ACHN (cell line): ENCODE measurements around the gene SOX21.
"Not testable (repeated sequence)": the region's sequence is repeated elsewhere in the genome, so short reads cannot be mapped to it uniquely, and the experiment has no call there.

Experiments used
- DNase-seq: peaks from one replicate; pipeline ENCODE4 v3.0.0-alpha.2; 2015
- in situ Hi-C: cut with HindIII; loops from 2 replicates; pipeline ENCODE4 v1.10.0; 2017; ENCODE audit warnings: low sequenced_read_pairs, low pct_ligation_motif_present, low pct_unique_long_range_greater_than_20kb

The SOX21 gene

GRCh38 chr13:94712287-94712811 lies at the start of gene SOX21:
Gene SOX21, minus strand, starts transcription at chr13:94712545. Its CDS starts 496 bp downstream, at chr13:94712049.
- DNase-seq: no peak
- in situ Hi-C loops: no loop called here

DNA sequence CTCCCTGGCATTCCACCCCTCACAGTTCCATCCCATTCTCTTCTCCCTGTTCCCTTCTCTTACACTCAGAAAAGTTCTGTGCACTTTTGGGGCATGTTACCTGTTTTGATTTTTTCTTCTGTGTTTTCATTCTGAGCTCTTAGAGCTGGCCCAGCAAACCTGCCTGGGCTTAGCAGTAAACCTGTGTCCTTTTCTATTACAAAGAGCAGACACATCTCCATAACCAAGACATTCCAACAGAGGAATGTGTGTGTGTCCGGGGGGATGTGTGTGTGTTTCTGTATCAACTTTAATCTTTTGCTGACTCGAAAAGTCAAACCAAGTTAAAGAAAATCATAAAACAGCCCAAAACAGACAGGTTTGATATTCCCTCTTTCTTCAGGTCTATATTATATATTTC lies 49.1 kb upstream of the SOX21 start:
- in situ Hi-C loops: no loop called here
- no peak for DNase-seq

DNA sequence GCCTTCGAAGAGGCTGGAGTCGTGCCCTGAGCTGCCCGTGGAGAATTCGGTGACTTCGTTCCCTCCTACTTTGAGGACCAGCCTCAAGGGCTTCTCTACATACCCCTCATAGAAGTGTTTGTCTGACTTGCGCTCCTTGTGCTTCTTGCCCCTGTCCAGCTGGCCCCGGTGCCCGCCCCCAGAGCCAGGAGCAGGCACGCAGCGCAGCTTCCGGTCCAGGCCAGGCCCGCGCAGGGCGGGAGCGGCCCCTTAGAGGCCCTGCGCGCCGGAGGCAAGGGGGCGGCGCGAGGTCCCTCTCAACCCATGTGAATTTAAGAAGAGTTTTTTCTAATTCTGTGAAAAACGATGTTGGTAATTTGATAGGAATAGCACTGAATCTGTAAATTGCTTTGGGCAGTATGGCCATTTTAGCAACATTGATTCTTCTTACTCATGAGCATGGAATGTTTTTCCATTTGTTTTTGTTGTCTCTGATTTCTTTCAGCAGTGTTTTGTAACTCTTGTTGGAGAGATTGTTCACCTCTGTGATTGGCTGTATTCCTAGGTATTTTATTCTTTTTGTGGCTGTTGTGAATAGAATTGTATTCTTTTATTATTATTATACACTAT lies 46.9 kb upstream of the SOX21 start:
- in situ Hi-C loops: no loop called here
- DNase-seq: no peak

DNA sequence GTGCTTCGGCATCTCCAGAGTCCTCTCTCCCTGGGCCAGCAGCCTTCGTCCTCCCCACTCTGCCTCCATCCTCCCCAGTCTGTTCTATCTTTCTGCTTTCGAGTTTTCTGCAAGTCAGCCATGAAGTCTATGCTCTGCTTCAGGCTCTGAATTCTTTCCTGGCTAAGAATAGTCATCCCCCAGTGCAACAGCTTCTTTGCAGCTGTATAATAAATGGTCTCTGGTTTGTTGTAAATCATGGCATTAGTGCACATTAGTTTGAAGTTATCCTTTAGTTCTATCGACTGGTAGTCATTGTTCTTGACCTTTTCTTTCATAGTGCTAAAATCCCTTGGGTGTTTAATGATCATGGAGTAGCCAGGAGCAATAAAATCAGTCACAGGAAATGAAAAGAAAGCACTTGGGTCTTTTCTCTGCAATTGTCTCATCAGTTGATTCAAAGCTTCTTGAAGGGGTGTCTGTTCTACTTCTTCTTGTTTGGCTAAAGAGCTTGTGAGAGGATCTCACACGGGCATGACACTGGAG lies 46.2 kb upstream of the SOX21 start:
- in situ Hi-C loops: no loop called here
- no peak for DNase-seq

GRCh38 chr13:94753327-94753726 lies 41.0 kb upstream of the SOX21 start:
- no peak for DNase-seq
- in situ Hi-C loops: no loop called here

DNA sequence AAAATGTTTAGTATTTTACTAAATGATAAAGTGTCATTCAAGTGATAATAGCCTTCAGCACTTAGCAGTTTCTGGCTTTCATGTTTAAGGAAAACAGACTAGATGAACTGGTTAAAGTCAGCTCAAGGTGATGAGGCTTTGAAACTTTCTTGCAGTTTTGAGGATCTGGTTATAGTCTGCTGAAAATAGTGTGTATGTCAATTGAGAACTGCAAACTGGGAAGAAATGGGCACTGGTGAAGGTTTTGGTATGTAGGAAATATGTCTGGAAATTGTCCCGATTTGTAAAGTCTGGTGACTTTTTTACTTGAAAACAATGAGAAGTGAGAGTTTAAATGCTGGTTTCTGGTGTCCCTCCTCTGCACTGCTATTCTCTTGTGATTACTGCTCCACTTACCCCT lies 36.8 kb upstream of the SOX21 start:
- no peak for DNase-seq
- in situ Hi-C loops: no loop called here

GRCh38 chr13:94739235-94739634 lies 26.9 kb upstream of the SOX21 start:
- no peak for DNase-seq
- in situ Hi-C loops: no loop called here

DNA sequence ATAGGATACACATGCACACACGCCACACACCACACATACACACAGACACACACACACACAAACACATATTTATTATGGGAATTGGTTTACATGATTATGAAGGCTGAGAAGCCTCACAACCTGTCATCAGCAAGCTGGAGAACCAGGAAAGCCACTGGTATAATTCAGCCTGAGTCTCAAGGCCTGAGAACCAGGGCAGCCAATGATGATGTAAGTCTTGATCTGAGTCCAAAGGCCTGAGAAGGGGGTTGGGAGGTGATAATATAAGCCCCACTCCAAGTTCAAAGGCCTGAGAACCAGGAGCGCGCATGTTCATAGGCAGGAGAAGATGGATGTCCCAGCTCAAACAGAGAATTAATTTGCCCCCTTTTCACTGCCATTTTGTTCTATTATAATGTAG lies 18.7 kb upstream of the SOX21 start:
- DNase-seq: no peak
- in situ Hi-C loops: no loop called here

DNA sequence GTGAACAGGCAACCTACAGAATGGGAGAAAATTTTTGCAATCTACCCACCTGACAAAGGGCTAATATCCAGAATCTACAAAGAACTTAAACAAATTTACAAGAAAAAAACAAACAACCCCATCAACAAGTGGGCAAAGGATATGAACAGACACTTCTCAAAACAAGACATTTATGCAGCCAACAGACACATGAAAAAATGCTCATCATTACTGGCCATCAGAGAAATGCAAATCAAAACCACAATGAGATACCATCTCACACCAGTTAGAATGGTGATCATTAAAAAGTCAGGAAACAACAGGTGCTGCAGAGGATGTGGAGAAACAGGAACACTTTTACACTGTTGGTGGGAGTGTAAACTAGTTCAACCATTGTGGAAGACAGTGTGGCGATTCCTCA lies 17.6 kb upstream of the SOX21 start:
- DNase-seq, in situ Hi-C loops: not testable (repeated sequence)

- no peak for DNase-seq
- in situ Hi-C loops: no loop called here
Measured at GRCh38 chr13:94726425-94726824, 14.1 kb upstream of the SOX21 start.

DNA sequence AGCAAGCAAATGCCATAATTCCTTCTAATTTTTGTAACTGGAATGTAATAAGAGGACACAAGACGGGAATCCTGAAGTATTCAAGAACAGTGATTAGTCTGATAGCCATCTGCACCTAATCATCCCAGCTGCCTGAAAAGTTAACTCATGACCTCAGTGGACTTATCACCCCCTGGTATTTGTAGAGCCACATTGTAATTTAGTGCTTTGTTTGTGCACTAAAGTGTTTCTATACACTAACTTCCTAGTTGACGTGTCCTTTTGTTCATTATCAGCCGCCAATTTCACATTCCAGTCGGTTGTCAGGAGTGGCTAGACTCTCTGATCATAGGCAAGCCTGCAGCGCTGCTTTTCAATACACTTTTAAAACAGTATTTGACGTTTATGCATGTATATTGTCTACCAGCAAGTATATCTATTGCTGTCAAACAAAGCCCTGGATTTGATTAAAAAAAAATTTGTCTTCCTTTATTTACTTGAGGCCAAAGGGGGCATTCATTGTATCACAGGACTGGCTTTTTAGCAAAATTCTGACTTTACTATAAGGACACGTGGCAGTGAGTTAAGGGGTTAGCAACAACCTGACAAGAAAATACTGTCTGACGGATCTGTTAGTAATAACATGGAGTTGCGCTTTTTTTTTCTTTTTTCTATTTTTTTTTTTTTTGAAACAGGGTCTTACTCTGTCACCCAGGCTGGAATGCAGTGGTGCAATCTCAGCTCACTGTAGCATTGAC lies 10.4 kb upstream of the SOX21 start:
- in situ Hi-C loops: no loop called here
- DNase-seq: no peak

GRCh38 chr13:94718697-94719096 lies 6.4 kb upstream of the SOX21 start:
- DNase-seq, in situ Hi-C loops: not testable (repeated sequence)

DNA sequence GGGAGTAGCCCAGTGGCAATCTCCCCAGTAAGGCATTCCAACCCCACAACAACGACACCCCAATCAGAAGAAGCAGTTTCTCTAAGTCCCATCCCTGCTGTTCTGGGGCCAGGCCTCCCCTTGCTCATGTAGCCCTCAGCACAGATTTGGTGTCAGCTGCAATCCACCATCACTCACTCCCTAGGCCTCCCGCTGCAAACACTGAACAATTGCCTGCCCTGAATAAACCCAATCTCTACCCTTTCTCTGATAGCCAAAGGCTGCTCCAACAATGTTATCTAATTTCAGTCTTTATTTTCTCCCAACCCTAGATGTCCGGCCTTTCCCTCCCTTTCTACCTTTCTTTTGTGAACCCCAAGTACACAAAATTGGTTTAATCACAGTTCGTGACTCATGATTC lies 5.6 kb upstream of the SOX21 start:
- in situ Hi-C loops: no loop called here
- DNase-seq: no peak

DNA sequence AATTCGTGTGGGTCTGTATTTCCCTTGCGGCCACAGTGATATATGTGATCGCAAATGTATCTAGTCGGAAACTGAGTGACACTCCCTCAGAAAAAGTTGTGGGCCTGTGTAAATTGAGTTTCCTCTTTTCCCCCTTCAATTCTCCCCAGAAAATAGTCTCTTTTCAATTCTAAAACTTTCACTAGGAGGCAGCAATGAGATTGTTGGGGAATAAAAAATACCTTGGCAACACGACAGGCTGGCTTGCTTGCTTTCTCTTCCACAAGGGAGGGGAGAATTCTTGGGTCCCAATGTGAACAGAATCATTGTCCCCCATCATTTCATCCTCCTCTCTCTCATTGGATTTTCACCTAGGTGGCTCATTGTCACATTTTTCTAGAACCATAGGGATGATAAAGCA lies 3.7 kb upstream of the SOX21 start:
- no peak for DNase-seq
- in situ Hi-C loops: no loop called here

GRCh38 chr13:94713561-94714182 lies 1.3 kb upstream of the SOX21 start:
- in situ Hi-C loops: no loop called here
- no peak for DNase-seq

GRCh38 chr13:94712812-94713560 lies 641 bp upstream of the SOX21 start:
- in situ Hi-C loops: no loop called here
- peak; percentile 45 for DNase-seq

DNA sequence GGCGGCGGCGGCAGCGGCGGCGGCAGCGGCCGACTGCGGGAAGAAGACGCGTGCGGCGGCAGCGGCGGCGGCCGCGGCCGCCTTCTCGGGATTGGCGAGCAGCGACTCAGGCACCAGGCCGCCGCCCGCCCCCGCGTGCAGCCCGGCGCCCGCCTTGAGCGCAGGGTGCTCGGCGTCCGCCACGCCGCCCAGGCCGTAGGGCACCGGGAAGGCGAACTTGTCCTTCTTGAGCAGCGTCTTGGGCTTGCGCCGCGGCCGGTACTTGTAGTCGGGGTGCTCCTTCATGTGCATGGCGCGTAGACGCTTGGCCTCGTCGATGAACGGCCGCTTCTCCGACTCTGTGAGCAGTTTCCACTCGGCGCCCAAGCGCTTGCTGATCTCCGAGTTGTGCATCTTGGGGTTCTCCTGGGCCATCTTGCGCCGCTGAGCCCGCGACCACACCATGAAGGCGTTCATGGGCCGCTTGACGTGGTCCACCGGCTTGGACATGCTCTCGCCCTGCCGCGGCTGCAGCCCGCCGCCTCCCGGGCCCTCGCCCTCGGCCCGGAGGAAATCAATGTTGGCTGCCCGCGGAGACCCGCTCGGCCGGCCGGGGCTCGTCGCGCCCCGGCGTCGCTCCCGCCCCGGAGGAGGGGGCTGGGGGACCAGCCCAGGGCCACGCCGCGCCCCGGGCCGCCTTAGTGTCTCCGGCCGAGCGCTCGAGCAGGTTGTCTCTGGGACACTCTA lies 621 bp downstream of the SOX21 start:
- no peak for DNase-seq
- in situ Hi-C loops: no loop called here

DNA sequence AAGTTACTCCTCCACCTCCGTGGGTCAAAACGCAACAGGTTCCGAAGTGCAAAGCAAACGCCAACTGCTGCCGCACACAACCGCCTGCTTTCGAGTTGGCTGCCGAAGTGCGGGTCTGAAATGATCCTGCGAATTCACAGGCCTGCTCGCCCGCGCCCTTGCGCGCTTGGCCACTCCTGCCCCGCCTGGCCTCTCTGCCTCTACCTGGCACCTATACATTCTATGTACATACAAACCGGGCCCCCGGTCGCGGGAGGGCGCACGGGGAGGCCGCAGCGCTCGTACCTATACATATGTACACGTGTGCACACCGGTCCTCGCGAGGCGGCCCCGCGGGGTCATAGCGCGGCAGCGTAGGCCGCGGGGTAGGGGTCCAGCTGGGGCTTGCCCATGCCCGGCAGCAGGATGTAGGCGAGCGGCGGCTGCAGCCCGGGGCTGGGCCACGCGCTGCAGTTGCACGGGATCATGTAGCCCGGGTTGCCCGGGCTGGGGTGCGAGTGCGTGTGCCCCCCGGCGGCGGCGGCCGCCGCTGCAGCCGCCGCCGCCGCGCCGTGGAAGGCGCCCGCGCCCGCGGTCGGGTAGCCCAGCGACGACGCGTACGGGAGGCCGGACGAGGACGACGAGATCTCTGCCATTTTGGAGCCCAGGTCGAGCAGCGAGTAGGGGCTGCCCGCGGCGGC lies 1.3 kb downstream of the SOX21 start:
- in situ Hi-C loops: no loop called here
- no peak for DNase-seq
